Right lobe of liver (tissue), 4 donors: ENCODE data around the gene GRAMD2B.

Experiments
- CTCF ChIP-seq, 4 donors: fragments of 200-600 bp in 3 of 4; fragments of 450-650 bp in 1 of 4; IDR thresholded peaks; one replicate each; pipeline versions ENCODE4 v1.5.1 to v1.8.0; 2016 to 2022; ENCODE audit warnings: antibody characterized with exemption in 4 of 4, mild to moderate bottlenecking in 2 of 4
- POLR2A ChIP-seq: fragments of 450-650 bp; IDR thresholded peaks from one replicate; pipeline ENCODE4 v1.6.1; 2017; ENCODE audit warnings: antibody characterized with exemption, mild to moderate bottlenecking
- donor health status: DM: no; HTN: no; CAD: no.
- donor health status: DM: no; HTN: no; CAD: no.
- donor health status: DM: no; HTN: yes; CAD: no.

GRCh38 chr5:126469536-126470316, 46.5 kb downstream of the GRAMD2B start:
- TF ChIP-seq POLR2A (no peak), CTCF (IDR thresholded peaks at IDR 0.05) (no peak)
